HCT116 (cell line): Measurements from ENCODE around the gene GRID2. TPM values are rescaled to one million over a fixed set of nuclear protein-coding genes. Genes with fewer than 3 reads are reported as not detected.

ENCODE experiments used
- ATAC-seq: fragments of 200-7000 bp; cut with Tn5 transposase; 2 replicates; pipeline ENCODE4 v1.9.1; 2020; ENCODE audit warnings: mild to moderate bottlenecking, moderate library complexity
- BruUV-seq: library from RNA; stranded (reverse); fragments of 400-500 nt; replicated peaks from 2 replicates; lab custom pipeline; 2021; lab: Mats Ljungman, UMichigan
- CTCF ChIA-PET: fragments of 300-600 bp; sonication (Branson Sonifier 250); formaldehyde crosslinking; loops from one replicate; lab custom pipeline; 2021; ENCODE audit warnings: antibody characterized with exemption; lab: Charles Lee
- POLR2A ChIA-PET: fragments of 300-600, 350-600 bp; sonication (Branson Sonifier 250); formaldehyde crosslinking; loops from one replicate; lab custom pipeline; 2021; ENCODE audit warnings: antibody characterized with exemption; lab: Charles Lee
- RAD21 ChIA-PET, 2 experiments: fragments of 300-600 bp; sonication (Branson Sonifier 250); formaldehyde crosslinking; loops; one replicate each; lab custom pipeline; 2023; ENCODE audit warnings: low total read pairs in 2 of 2; ENCODE audit not compliant: uncharacterized antibody in 2 of 2, unreplicated experiment in 2 of 2, low non-redundant PET in 1 of 2; lab: Charles Lee
- DNase-seq: peaks from one replicate; pipeline ENCODE4 v3.0.0-alpha.2; 2010; ENCODE audit warnings: low read depth, low spot score
- H2AFZ ChIP-seq: fragments of 200-600 bp; shearing (Covaris generic), sonication (generic); 2 replicates; pipeline ENCODE4 v1.6.1; 2017; ENCODE audit warnings: low read depth, mixed run types, mixed read lengths, antibody characterized with exemption, low read length; ENCODE audit not compliant: poor library complexity, severe bottlenecking
- H3K27ac ChIP-seq: 2 replicates; pipeline ENCODE4 v1.5.1; 2012; ENCODE audit warnings: low read depth, low read length
- H3K27me3 ChIP-seq: fragments of 200-600 bp; sonication (generic); 2 replicates; pipeline ENCODE4 v1.6.1; 2016; ENCODE audit warnings: mixed run types, low read length, mixed read lengths; ENCODE audit not compliant: insufficient read depth
- H3K36me3 ChIP-seq, 2 experiments: fragments of 200-500 bp in 1 of 2; fragments of 200-600 bp in 1 of 2; sonication (Bioruptor generic) in 1 of 2; sonication (generic) in 1 of 2; 2 replicates each; pipeline versions ENCODE4 v1.5.1 to v1.6.1; 2014 to 2016; ENCODE audit warnings: low read length in 2 of 2, inconsistent platforms in 1 of 2, mixed read lengths in 1 of 2, mixed run types in 1 of 2; ENCODE audit not compliant: insufficient read depth in 2 of 2, control insufficient read depth in 1 of 2
- H3K4me1 ChIP-seq, 2 experiments: fragments of 200-600 bp in 1 of 2; sonication (generic) in 1 of 2; 2 replicates each; pipeline versions ENCODE4 v1.5.1 to v1.6.1; 2012 to 2017; ENCODE audit warnings: low read length in 2 of 2, inconsistent platforms in 1 of 2, mild to moderate bottlenecking in 1 of 2, mixed read lengths in 1 of 2, mixed run types in 1 of 2, moderate library complexity in 1 of 2; ENCODE audit not compliant: insufficient read depth in 2 of 2, control insufficient read depth in 1 of 2
- H3K4me2 ChIP-seq: fragments of 200-600 bp; sonication (generic); 2 replicates; pipeline ENCODE4 v1.6.1; 2017; ENCODE audit warnings: mixed run types, low read length, mixed read lengths
- H3K4me3 ChIP-seq, 2 experiments: fragments of 200-600 bp in 1 of 2; sonication (generic) in 1 of 2; replicated peaks in 1 of 2; 2 replicates each; pipeline ENCODE4 v1.5.1; 2011 to 2016; ENCODE audit warnings: low read length in 2 of 2, control low read depth in 1 of 2, low read depth in 1 of 2, mild to moderate bottlenecking in 1 of 2, mixed read lengths in 1 of 2, mixed run types in 1 of 2
- H3K79me2 ChIP-seq: fragments of 200-600 bp; sonication (generic); 2 replicates; pipeline ENCODE4 v1.6.1; 2017; ENCODE audit warnings: mild to moderate bottlenecking, mixed run types, low read length, moderate library complexity, mixed read lengths; ENCODE audit not compliant: insufficient read depth
- H3K9ac ChIP-seq: fragments of 200-600 bp; sonication (generic); 2 replicates; pipeline ENCODE4 v1.6.1; 2016; ENCODE audit warnings: low read length, mixed read lengths
- H3K9me2 ChIP-seq: fragments of 200-600 bp; sonication (generic), shearing (Covaris generic); 2 replicates; pipeline ENCODE4 v1.6.1; 2017; ENCODE audit warnings: mixed run types, mild to moderate bottlenecking, moderate library complexity; ENCODE audit not compliant: insufficient read depth
- H3K9me3 ChIP-seq, 2 experiments: fragments of 200-500 bp in 1 of 2; fragments of 200-600 bp in 1 of 2; sonication (Bioruptor generic) in 1 of 2; sonication (generic) in 1 of 2; 2 replicates each; pipeline ENCODE4 v1.6.1; 2014 to 2017; ENCODE audit warnings: low read length in 2 of 2, mixed read lengths in 2 of 2, inconsistent platforms in 1 of 2, low read depth in 1 of 2, mild to moderate bottlenecking in 1 of 2, mixed run types in 1 of 2, moderate library complexity in 1 of 2; ENCODE audit not compliant: control insufficient read depth in 1 of 2, insufficient read depth in 1 of 2
- H4K20me1 ChIP-seq: fragments of 200-600 bp; sonication (generic), shearing (Covaris generic); 2 replicates; pipeline ENCODE4 v1.6.1; 2017; ENCODE audit warnings: mixed run types, mild to moderate bottlenecking, moderate library complexity; ENCODE audit not compliant: insufficient read depth
- ATF3 ChIP-seq: IDR thresholded peaks from 2 replicates; pipeline ENCODE4 v1.6.1; 2012
- CBX3 ChIP-seq: IDR thresholded peaks from 2 replicates; pipeline ENCODE4 v1.6.1; 2012; ENCODE audit warnings: low read depth
- CEBPB ChIP-seq: IDR thresholded peaks from 2 replicates; pipeline ENCODE4 v1.6.1; 2012; ENCODE audit warnings: low read depth
- CTCF ChIP-seq, 3 experiments: fragments of 200-600 bp in 1 of 3; sonication (generic) in 1 of 3; IDR thresholded peaks in 2 of 3; conservative IDR thresholded peaks in 1 of 3; 2 replicates each; pipeline ENCODE4 v1.5.1; 2012 to 2017; ENCODE audit warnings: low read depth in 2 of 3, low read length in 2 of 3, antibody characterized with exemption in 1 of 3, borderline replicate concordance in 1 of 3, control low read depth in 1 of 3, mild to moderate bottlenecking in 1 of 3, mixed read lengths in 1 of 3, mixed run types in 1 of 3, moderate library complexity in 1 of 3; ENCODE audit not compliant: insufficient read depth in 1 of 3
- FOSL1 ChIP-seq: IDR thresholded peaks from 2 replicates; pipeline ENCODE4 v1.6.1; 2012; ENCODE audit warnings: low read depth
- RAD21 ChIP-seq: IDR thresholded peaks from 2 replicates; pipeline ENCODE4 v1.6.1; 2012; ENCODE audit warnings: low read depth, mild to moderate bottlenecking
- SIN3A ChIP-seq: IDR thresholded peaks from 2 replicates; pipeline ENCODE4 v1.6.1; 2012; ENCODE audit warnings: low read depth
- SP1 ChIP-seq: IDR thresholded peaks from 2 replicates; pipeline ENCODE4 v1.6.1; 2012; ENCODE audit warnings: low read depth
- SRF ChIP-seq: IDR thresholded peaks from 2 replicates; pipeline ENCODE4 v1.6.1; 2012; ENCODE audit warnings: low read depth
- TCF7L2 ChIP-seq: IDR thresholded peaks from 2 replicates; pipeline ENCODE4 v1.7.0; 2011; ENCODE audit warnings: borderline replicate concordance, inconsistent platforms; ENCODE audit not compliant: insufficient read depth, insufficient read length; ENCODE audit errors: extremely low read depth
- YY1 ChIP-seq: IDR thresholded peaks from 2 replicates; pipeline ENCODE4 v1.6.1; 2011; ENCODE audit warnings: low read length, low read depth, moderate library complexity, mild to moderate bottlenecking; ENCODE audit not compliant: insufficient replicate concordance; ENCODE audit errors: extremely low read depth
- ZNF274 ChIP-seq: fragments of 200-500 bp; sonication (Bioruptor generic); IDR thresholded peaks from 2 replicates; pipeline ENCODE4 v1.6.1; 2014; ENCODE audit warnings: mild to moderate bottlenecking, low read depth, low read length, inconsistent platforms
- intact Hi-C: fragments of 100-400 bp; cut with micrococcal nuclease; formaldehyde crosslinking; loops from 2 replicates; pipeline ENCODE4 v1.10.0; 2022
- total RNA-seq: library from RNA; stranded (reverse); gene quantifications from one replicate; pipeline ENCODE4 v1.2.1, GENCODE V29; 2021; ENCODE audit not compliant: unreplicated experiment

Gene GRID2
- total RNA-seq, 1 experiment from 2014 or later: not detected

GRCh38 chr4:93199492-93199891 lies 895.7 kb downstream of the GRID2 start:
- no peaks in the 10 kb centered on the region for H4K20me1 ChIP-seq
- H3K27me3 ChIP-seq: no peaks in the 10 kb centered on the region
- TF ChIP-seq CTCF (IDR thresholded peaks at IDR 0.05 in 2 of 3, conservative IDR thresholded peaks at IDR 0.05 in 1 of 3; ENCODE audit: borderline replicate concordance in 1 of 3, insufficient read depth in 1 of 3, low read depth in 2 of 3, low read length in 2 of 3) (peak; percentile 42 to 59 (median 49); a peak in 5 of 6 replicates), TCF7L2 (no peak), RAD21 (peak; percentile 73)
- ATAC-seq (peak; percentile 93), DNase-seq (peak; percentile 45)
- no peak overlapping the region for H3K4me3 ChIP-seq
- H3K9ac ChIP-seq: no peak overlapping the region
- H3K4me1 ChIP-seq: no peaks in the 10 kb centered on the region
- H2AFZ ChIP-seq: peak overlapping the region; percentile 76
- no peaks in the 10 kb centered on the region for H3K9me3 ChIP-seq
- POLR2A ChIA-PET: no interaction called here
- no TSS peak for BruUV-seq
- no peak overlapping the region for H3K4me2 ChIP-seq
- RAD21 ChIA-PET: no interaction called here
- no peak overlapping the region for H3K27ac ChIP-seq
- CTCF ChIA-PET: interaction anchor here (1.1 to 2.1 kb wide), 5 partner anchors 13 to 929 kb away, joined by 3 to 9 read pairs (median 6); no protein-coding TSS in a partner anchor
- no peaks in the 10 kb centered on the region for H3K36me3 ChIP-seq
- intact Hi-C loops: loop anchor here (10.0 kb wide), 1 partner anchor 795 kb away; no protein-coding TSS in a partner anchor
- H3K9me2 ChIP-seq: no peaks in the 10 kb centered on the region
- no peaks in the 10 kb centered on the region for H3K79me2 ChIP-seq

- ChIA-PET RAD21 (no interaction called here), POLR2A (no interaction called here), CTCF (no interaction called here)
- no peak overlapping the region for H3K9ac ChIP-seq
- no peaks in the 10 kb centered on the region for H3K9me2 ChIP-seq
- DNase-seq (no peak), ATAC-seq (no peak)
- no peaks in the 10 kb centered on the region for H3K27me3 ChIP-seq
- H3K36me3 ChIP-seq: no peaks in the 10 kb centered on the region
- no TSS peak for BruUV-seq
- H3K4me1 ChIP-seq: no peaks in the 10 kb centered on the region
- H2AFZ ChIP-seq: no peak overlapping the region
- intact Hi-C loops: no loop called here
- no peaks in the 10 kb centered on the region for H3K79me2 ChIP-seq
- H3K27ac ChIP-seq: no peak overlapping the region
- H3K4me3 ChIP-seq: no peak overlapping the region
- no peak overlapping the region for H3K4me2 ChIP-seq
- H4K20me1 ChIP-seq: no peaks in the 10 kb centered on the region
- no peaks in the 10 kb centered on the region for H3K9me3 ChIP-seq
- no peak for TF ChIP-seq SRF
- TF ChIP-seq SIN3A: no peak
- no peak for TF ChIP-seq CBX3
- no peak for TF ChIP-seq YY1
- TF ChIP-seq ATF3: no peak
- no peak for TF ChIP-seq TCF7L2
- no peak for TF ChIP-seq CTCF (IDR thresholded peaks at IDR 0.05 in 2 of 3, conservative IDR thresholded peaks at IDR 0.05 in 1 of 3; ENCODE audit: borderline replicate concordance in 1 of 3, insufficient read depth in 1 of 3, low read depth in 2 of 3, low read length in 2 of 3)
- TF ChIP-seq FOSL1: no peak
- TF ChIP-seq CEBPB: no peak
- TF ChIP-seq SP1: no peak
- TF ChIP-seq ZNF274: no peak
These were observed 897.8 kb downstream of the GRID2 start for GRCh38 chr4:93201471-93202096.
